Caki2 (cell line): ENCODE data around the gene MMD2. TPM values are rescaled to one million over a fixed set of nuclear protein-coding genes. Genes with fewer than 3 reads are reported as not detected.
A peak's percentile ranks its signal among the peaks of the same experiment; 100 is the strongest.
"Not testable (repeated sequence)": the region's sequence is repeated elsewhere in the genome, so short reads cannot be mapped to it uniquely, and the experiment has no call there.

ENCODE experiments used
- DNase-seq: peaks from one replicate; pipeline ENCODE4 v3.0.0-alpha.2; 2015; ENCODE audit warnings: low read depth
- in situ Hi-C: cut with HindIII; loops from 2 replicates; pipeline ENCODE4 v1.10.0; 2016; ENCODE audit warnings: low sequenced_read_pairs, low pct_unique_long_range_greater_than_20kb, mixed read lengths
- total RNA-seq: library from RNA; depleted of rRNA; stranded (reverse); fragments of >200 nt; shearing (Covaris generic); gene quantifications from 2 replicates; pipeline ENCODE4 v1.2.3, GENCODE V29; 2014; ENCODE audit warnings: low replicate concordance; rRNA removed

The MMD2 gene
- total RNA-seq: not detected in 2 replicates

- no peak for DNase-seq
- in situ Hi-C loops: no loop called here
Measured at GRCh38 chr7:4958477-4959301, at the start of gene MMD2. MMD2 (minus strand) TSS chr7:4959187; CDS start chr7:4959017, 170 bp downstream.

GRCh38 chr7:5005066-5005465 is 46.1 kb upstream of the MMD2 start:
- in situ Hi-C loops: no loop called here
- DNase-seq: no peak

DNA sequence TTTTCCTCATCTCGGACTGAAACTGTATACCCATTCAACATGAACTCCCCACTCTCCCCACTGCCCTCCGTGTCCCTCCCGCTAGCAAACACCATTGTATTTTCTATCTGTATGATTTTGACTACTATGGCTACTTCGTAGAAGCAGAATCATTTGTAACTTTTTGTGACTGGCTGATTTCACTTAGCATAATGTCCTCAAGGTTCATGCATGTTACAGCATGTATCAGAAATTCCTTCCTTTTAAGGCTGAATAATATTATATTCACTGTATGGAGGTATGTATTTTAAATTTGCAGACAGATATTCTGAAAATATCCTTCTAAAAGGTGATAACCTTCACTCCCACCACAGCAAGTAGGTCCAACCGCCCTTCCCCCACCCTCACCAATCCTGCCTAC is 42.9 kb upstream of the MMD2 start:
- in situ Hi-C loops: no loop called here

GRCh38 chr7:5001003-5001402 is 42.0 kb upstream of the MMD2 start:
- DNase-seq: no peak
- in situ Hi-C loops: no loop called here

More for the DNA sequence above, 42.9 kb upstream of the MMD2 start:
- no peak for DNase-seq

- no peak for DNase-seq
- in situ Hi-C loops: no loop called here
Measured at GRCh38 chr7:4999369-4999950, 40.5 kb upstream of the MMD2 start.

DNA sequence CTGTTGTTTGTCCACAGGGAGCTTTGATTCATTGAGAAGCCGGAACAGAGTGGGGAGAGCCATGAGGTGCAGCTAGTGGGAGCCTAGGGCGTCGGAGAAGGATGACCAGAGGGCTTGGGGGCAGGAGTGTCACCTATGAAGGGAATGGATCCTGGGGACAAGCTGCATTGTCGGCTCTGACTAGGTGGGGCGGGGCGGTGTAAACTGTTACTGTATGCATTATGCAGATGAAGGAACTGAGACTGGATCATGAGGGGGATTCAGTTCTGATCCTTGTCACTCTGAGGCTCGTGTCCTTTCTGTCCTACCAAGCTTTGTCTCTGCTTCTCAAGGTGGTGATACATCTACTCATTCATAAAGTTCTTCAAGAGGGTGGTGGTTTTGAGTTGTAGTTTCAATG is 39.9 kb upstream of the MMD2 start:
- in situ Hi-C loops: no loop called here
- no peak for DNase-seq

GRCh38 chr7:4998244-4998643 is 39.3 kb upstream of the MMD2 start:
- in situ Hi-C loops: no loop called here
- DNase-seq: no peak

DNA sequence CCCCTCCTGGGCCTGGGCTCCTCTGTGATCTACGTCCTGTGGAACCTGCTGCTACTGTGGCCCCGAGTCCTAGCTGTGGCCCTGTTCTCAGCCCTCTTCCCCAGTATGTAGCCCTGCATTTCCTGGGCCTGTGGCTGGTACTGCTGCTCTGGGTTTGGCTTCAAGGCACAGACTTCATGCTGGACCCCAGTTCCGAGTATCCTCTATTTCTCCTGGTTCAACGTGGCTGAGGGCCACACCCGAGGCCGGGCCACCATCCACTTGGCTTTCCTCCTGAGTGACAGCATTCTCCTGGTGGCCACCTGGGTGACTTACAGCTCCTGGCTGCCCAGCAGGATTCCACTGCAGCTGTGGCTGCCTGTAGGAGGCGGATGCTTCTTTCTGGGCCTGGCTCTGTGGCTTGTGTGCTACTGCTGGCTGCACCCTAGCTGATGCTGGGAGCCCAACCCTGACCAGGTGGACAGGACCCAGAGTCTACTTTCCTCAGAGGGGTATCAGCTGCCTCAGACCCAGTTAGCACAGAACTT is 37.8 kb upstream of the MMD2 start:
- DNase-seq: no peak
- in situ Hi-C loops: no loop called here

DNA sequence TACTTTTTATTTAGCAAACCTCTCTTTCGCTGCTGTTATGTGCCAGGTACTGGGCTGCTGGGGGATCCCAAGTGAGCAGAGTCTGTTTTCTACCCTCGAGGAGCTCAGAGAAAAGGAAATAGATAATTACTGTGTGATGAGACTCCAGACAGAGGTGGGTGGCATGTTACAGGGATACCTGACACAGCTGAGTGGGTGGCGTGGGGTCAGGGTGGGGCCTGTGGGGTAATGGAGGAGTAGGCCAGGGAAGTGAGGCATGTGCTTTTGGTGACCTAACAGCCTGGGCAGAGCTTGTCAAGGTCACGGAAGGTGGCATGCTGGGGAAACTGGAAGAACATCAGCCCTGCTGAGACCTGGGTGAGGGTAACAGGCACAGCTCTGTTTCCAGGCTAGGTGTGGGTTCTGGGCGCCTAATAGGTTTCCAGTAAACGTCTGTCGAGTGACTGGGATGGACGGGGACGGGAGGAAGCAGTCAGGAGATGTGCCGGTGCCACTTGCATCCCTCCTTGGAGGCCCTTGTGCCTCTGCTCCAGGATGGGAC is 36.5 kb upstream of the MMD2 start:
- in situ Hi-C loops: no loop called here
- DNase-seq: no peak

DNA sequence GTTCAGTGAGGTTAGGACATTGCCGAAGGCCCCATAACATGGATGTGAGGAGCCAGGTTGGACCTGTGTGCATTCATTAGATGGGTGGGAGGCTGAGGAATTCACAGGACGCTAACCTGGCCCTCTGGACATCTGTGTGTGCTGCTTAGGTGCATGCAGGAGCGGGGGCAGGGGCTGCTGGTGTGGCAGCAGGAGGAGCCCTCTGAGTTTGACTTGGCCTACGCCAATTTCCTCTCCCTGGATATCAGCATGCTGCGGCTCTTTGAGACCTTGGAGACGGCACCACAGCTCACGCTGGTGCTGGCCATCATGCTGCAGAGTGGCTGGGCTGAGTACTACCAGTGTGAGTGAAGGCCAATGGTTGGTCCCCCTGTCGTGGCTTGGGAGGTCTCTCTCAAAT is 34.5 kb upstream of the MMD2 start:
- in situ Hi-C loops: no loop called here
- no peak for DNase-seq

GRCh38 chr7:4982741-4983140 is 23.8 kb upstream of the MMD2 start:
- in situ Hi-C loops, DNase-seq: not testable (repeated sequence)

GRCh38 chr7:4981295-4981890 is 22.4 kb upstream of the MMD2 start:
- DNase-seq, in situ Hi-C loops: not testable (repeated sequence)

DNA sequence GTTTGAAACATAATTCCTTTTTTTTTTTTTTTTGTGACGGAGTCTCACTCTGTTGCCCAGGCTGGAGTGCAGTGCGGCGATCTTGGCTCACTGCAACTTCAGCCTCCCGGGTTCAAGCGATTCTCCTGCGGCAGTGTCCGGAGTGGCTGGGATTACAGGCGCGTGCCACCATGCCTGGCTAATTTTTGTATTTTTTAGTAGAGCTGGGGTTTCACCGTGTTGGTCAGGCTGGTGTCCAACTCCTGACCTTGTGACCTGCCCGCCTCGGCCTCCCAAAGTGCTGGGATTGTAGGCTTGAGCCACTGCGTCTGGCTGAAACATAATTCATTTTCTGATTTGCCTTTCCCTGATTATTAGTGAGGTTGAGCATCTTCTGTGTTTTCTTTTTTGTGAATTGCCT is 16.6 kb upstream of the MMD2 start:
- DNase-seq, in situ Hi-C loops: not testable (repeated sequence)

DNA sequence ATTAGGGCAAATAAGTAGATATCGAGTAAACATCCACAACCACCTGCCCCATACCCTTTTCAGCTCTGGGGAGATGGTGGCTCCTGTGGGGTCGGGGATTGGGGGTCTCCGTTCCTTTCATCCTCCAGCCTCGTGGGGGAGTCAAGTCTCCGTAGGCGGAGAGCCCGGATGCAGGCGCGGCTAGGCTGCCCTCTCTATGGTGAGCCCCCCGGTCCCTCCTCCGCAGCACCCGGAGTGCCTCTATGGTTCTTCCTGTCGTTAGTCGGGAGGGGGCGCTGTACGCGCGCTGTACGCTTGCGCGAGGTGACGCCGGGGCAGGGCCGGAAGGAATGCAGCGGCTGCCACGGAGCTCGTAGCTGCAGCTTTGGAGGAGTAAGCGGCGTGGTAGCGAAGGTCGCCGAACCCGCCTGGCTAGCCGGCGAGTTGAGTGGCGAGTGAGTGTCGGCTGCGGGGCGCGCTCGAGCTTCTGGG is 14.8 kb upstream of the MMD2 start:
- peak; percentile 92 for DNase-seq
- in situ Hi-C loops: no loop called here

DNA sequence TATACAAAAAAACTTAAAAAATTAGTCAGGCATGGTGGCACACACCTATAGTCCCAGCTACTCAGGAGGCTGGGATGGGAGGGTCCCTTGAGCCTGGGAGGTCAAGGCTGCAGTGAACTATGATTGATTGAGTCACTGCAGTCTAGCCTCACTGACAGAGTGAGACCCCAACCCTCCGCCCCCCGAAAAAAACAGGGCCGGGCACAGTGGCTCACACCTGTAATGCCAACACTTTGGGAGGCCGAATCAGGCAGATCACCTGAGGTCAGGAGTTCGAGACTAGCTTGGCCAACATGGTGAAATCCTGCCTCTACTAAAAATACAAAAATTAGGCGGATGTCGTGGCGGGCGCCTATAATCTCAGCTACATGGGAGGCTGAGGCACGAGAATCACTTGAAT is 13.5 kb upstream of the MMD2 start:
- DNase-seq, in situ Hi-C loops: not testable (repeated sequence)

GRCh38 chr7:4965295-4966022 is 6.5 kb upstream of the MMD2 start:
- in situ Hi-C loops: no loop called here
- no peak for DNase-seq

GRCh38 chr7:4964506-4964905 is 5.5 kb upstream of the MMD2 start:
- in situ Hi-C loops: no loop called here
- DNase-seq: no peak
